H1 (cell line): ENCODE measurements around the gene RELL2. TPM values are rescaled to one million over a fixed set of nuclear protein-coding genes. Genes with fewer than 3 reads are reported as not detected.

ENCODE experiments used
- EGR1 ChIP-seq: IDR thresholded peaks from 2 replicates; pipeline ENCODE4 v1.6.1; 2011; ENCODE audit warnings: low read depth, low read length, borderline replicate concordance
- NRF1 ChIP-seq: IDR thresholded peaks from 2 replicates; pipeline ENCODE4 v1.6.1; 2011; ENCODE audit warnings: mild to moderate bottlenecking, low read depth, low read length, improper control_type of control experiment
- POU5F1 ChIP-seq: IDR thresholded peaks from 2 replicates; pipeline ENCODE4 v1.6.1; 2011; ENCODE audit warnings: low read depth, mild to moderate bottlenecking, low read length, moderate library complexity
- SRF ChIP-seq: IDR thresholded peaks from 2 replicates; pipeline ENCODE4 v1.6.1; 2011; ENCODE audit warnings: mild to moderate bottlenecking, low read depth, low read length, moderate library complexity
- polyA plus RNA-seq, 7 experiments: library from polyadenylated mRNA; depleted of rRNA in 3 of 7; stranded (reverse) in 5 of 7; unstranded in 2 of 7; fragments of >200 nt in 5 of 7; fragments of 200-250 nt in 2 of 7; gene quantifications; 1 replicate in 5 of 7; 2 replicates in 1 of 7; 4 replicates in 1 of 7; pipeline versions ENCODE4 v1.2.1 to v1.2.3, GENCODE V29; 2011 to 2013; ENCODE audit warnings: missing spikeins in 2 of 7, mixed read lengths in 2 of 7
- total RNA-seq: library from RNA; stranded (reverse); fragmentation: NEBNext Ultra II Directional; extraction: Animal tissue kit (Norgen Biotek cat#: 25700); gene quantifications from 2 replicates; pipeline ENCODE4 v1.2.1, GENCODE V29; 2021
- TF ChIP-seq, protein P1 (sequence below): IDR thresholded peaks from 2 replicates; pipeline ENCODE4 v1.6.1; 2012; ENCODE audit warnings: inconsistent platforms
- TF ChIP-seq, protein P2 (sequence below): IDR thresholded peaks from 2 replicates; pipeline ENCODE4 v1.6.1; 2011; ENCODE audit warnings: low read depth, mild to moderate bottlenecking, low read length; ENCODE audit not compliant: insufficient read depth

RELL2 gene
- total and polyA plus RNA-seq, 2 of the 8 experiments (the other 6 are each of a cell fraction or from before 2014, with no cell fraction given), result 18.6 to 23.7 TPM

- TF ChIP-seq, protein P1, sequence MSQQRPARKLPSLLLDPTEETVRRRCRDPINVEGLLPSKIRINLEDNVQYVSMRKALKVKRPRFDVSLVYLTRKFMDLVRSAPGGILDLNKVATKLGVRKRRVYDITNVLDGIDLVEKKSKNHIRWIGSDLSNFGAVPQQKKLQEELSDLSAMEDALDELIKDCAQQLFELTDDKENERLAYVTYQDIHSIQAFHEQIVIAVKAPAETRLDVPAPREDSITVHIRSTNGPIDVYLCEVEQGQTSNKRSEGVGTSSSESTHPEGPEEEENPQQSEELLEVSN, result no peak
- no peak for TF ChIP-seq NRF1
- TF ChIP-seq SRF, result no peak
- no peak for TF ChIP-seq POU5F1
- no peak for TF ChIP-seq EGR1
- TF ChIP-seq, protein P2, sequence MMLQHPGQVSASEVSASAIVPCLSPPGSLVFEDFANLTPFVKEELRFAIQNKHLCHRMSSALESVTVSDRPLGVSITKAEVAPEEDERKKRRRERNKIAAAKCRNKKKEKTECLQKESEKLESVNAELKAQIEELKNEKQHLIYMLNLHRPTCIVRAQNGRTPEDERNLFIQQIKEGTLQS, result no peak
These were observed 31.9 kb downstream of the RELL2 start (continued) for GRCh38 chr5:141668601-141669265.
